Transverse colon (tissue), 4 donors: Measurements from ENCODE around the gene CARF.
"Not testable (repeated sequence)": the region's sequence is repeated elsewhere in the genome, so short reads cannot be mapped to it uniquely, and the experiment has no call there.

Experiments
- CTCF ChIP-seq, 5 experiments: fragments of 200-600 bp in 3 of 5; fragments of 450-650 bp in 2 of 5; sonication (generic) in 3 of 5; IDR thresholded peaks; 1 replicate in 2 of 5; 2 replicates in 3 of 5; pipeline ENCODE4 v1.5.1; 2016 to 2017; ENCODE audit warnings: antibody characterized with exemption in 5 of 5, inconsistent platforms in 3 of 5, mild to moderate bottlenecking in 2 of 5, moderate library complexity in 1 of 5
- POLR2A ChIP-seq: fragments of 450-650 bp; IDR thresholded peaks from one replicate; pipeline ENCODE4 v1.6.1; 2016; ENCODE audit warnings: antibody characterized with exemption, mild to moderate bottlenecking, moderate library complexity
- POLR2AphosphoS5 ChIP-seq, 3 donors: sonication (generic); formaldehyde crosslinking; IDR thresholded peaks; one replicate each; pipeline ENCODE4 v1.6.1; 2016; ENCODE audit warnings: antibody characterized with exemption in 3 of 3

DNA sequence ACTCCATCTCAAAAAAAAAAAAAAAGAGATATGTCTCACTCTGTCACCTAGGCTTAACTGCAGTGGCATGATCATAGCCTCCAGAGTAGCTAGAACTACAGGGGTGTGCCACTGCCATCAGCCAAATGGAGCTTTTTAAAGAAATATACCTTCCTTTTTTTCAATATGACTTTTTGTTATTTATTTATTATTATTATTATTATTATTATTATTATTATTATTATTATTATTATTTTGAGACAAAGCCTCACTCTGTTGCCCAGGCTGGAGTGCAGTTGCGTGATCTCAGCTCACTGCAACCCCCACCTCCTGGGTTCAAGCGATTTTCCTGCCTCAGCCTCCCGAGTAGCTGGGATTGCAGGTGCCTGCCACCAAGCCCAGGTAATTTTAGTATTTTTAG is 37.3 kb downstream of the CARF start:
- not testable (repeated sequence) for TF ChIP-seq POLR2A; CTCF (IDR thresholded peaks at IDR 0.05); POLR2AphosphoS5 (IDR thresholded peaks at IDR 0.05)
